ENCODE measurements around the gene CPM. TPM values are rescaled to one million over a fixed set of nuclear protein-coding genes. Genes with fewer than 3 reads are reported as not detected.

The CPM gene
- total RNA-seq, 1 experiment from 2014 or later: 0.89 TPM

- no TSS peak for BruUV-seq (replicated peaks)
- CTCF ChIA-PET: interaction anchor here (0.5 to 1.9 kb wide), 3 partner anchors 64 to 1289 kb away, joined by 3 to 5 read pairs (median 4); no protein-coding TSS in a partner anchor
These were observed 71.1 kb downstream of the CPM start for GRCh38 chr12:68861890-68862289.

GRCh38 chr12:68856510-68856909, 76.5 kb downstream of the CPM start:
- H3K4me3 Mint-ChIP-seq (ENCODE audit: unreplicated experiment): no peak overlapping the region
- BruUV-seq (replicated peaks): no TSS peak
- no peaks in the 10 kb centered on the region for H3K9me3 Mint-ChIP-seq (ENCODE audit: unreplicated experiment)
- POLR2A ChIA-PET: interaction anchor here (0.8 kb wide), 1 partner anchor 208 kb away, joined by 3 read pairs; no protein-coding TSS in a partner anchor
- intact Hi-C loops (cut with micrococcal nuclease): no loop called here
- CTCF ChIA-PET: no interaction called here
- H3K36me3 Mint-ChIP-seq (ENCODE audit: insufficient read depth, unreplicated experiment): peaks cover 62% of the 10 kb centered on the region
- no peak overlapping the region for H3K27ac Mint-ChIP-seq (ENCODE audit: low read depth, unreplicated experiment)
- TF ChIP-seq CTCF (IDR thresholded peaks at IDR 0.05; ENCODE audit: unreplicated experiment): no peak
- H3K4me1 Mint-ChIP-seq (ENCODE audit: insufficient read depth, unreplicated experiment): no peaks in the 10 kb centered on the region
- no peaks in the 10 kb centered on the region for H3K27me3 Mint-ChIP-seq (ENCODE audit: insufficient read depth, unreplicated experiment)
- DNase-seq (ENCODE audit: unreplicated experiment): no peak

More at GRCh38 chr12:68861890-68862289, 71.1 kb downstream of the CPM start:
- POLR2A ChIA-PET: no interaction called here
- Mint-ChIP-seq H3K27me3 (ENCODE audit: insufficient read depth, unreplicated experiment) (no peaks in the 10 kb centered on the region), H3K4me1 (ENCODE audit: insufficient read depth, unreplicated experiment) (no peaks in the 10 kb centered on the region), H3K27ac (ENCODE audit: low read depth, unreplicated experiment) (no peak overlapping the region), H3K9me3 (ENCODE audit: unreplicated experiment) (no peaks in the 10 kb centered on the region), H3K36me3 (ENCODE audit: insufficient read depth, unreplicated experiment) (peaks cover 32% of the 10 kb centered on the region), H3K4me3 (ENCODE audit: unreplicated experiment) (no peak overlapping the region)
- TF ChIP-seq CTCF (IDR thresholded peaks at IDR 0.05; ENCODE audit: unreplicated experiment): no peak
- no peak for DNase-seq (ENCODE audit: unreplicated experiment)
- intact Hi-C loops (cut with micrococcal nuclease): loop anchor here (5.0 kb wide), 1 partner anchor 390 kb away; no protein-coding TSS in a partner anchor

- H3K4me3 Mint-ChIP-seq (ENCODE audit: unreplicated experiment): no peak overlapping the region
- CTCF ChIA-PET: no interaction called here
- peaks cover 61% of the 10 kb centered on the region for H3K36me3 Mint-ChIP-seq (ENCODE audit: insufficient read depth, unreplicated experiment)
- no TSS peak for BruUV-seq (replicated peaks)
- H3K27me3 Mint-ChIP-seq (ENCODE audit: insufficient read depth, unreplicated experiment): no peaks in the 10 kb centered on the region
- no peak for TF ChIP-seq CTCF (IDR thresholded peaks at IDR 0.05; ENCODE audit: unreplicated experiment)
- POLR2A ChIA-PET: interaction anchor here (0.6 kb wide), 1 partner anchor 243 kb away, joined by 5 read pairs; no protein-coding TSS in a partner anchor
- intact Hi-C loops (cut with micrococcal nuclease): no loop called here
- H3K4me1 Mint-ChIP-seq (ENCODE audit: insufficient read depth, unreplicated experiment): no peaks in the 10 kb centered on the region
- no peak for DNase-seq (ENCODE audit: unreplicated experiment)
- no peak overlapping the region for H3K27ac Mint-ChIP-seq (ENCODE audit: low read depth, unreplicated experiment)
- H3K9me3 Mint-ChIP-seq (ENCODE audit: unreplicated experiment): no peaks in the 10 kb centered on the region
These were observed 77.2 kb downstream of the CPM start for GRCh38 chr12:68855771-68856170.

- no peaks in the 10 kb centered on the region for H3K4me1 Mint-ChIP-seq (ENCODE audit: insufficient read depth, unreplicated experiment)
- no peak for TF ChIP-seq CTCF (IDR thresholded peaks at IDR 0.05; ENCODE audit: unreplicated experiment)
- H3K27ac Mint-ChIP-seq (ENCODE audit: low read depth, unreplicated experiment): no peak overlapping the region
- ChIA-PET POLR2A (interaction anchor here (0.6 to 0.7 kb wide), 2 partner anchors 244 to 780 kb away, joined by 3 to 5 read pairs; no protein-coding TSS in a partner anchor), CTCF (no interaction called here)
- no peak for DNase-seq (ENCODE audit: unreplicated experiment)
- no peaks in the 10 kb centered on the region for H3K9me3 Mint-ChIP-seq (ENCODE audit: unreplicated experiment)
- no peaks in the 10 kb centered on the region for H3K27me3 Mint-ChIP-seq (ENCODE audit: insufficient read depth, unreplicated experiment)
- intact Hi-C loops (cut with micrococcal nuclease): no loop called here
- no TSS peak for BruUV-seq (replicated peaks)
- H3K36me3 Mint-ChIP-seq (ENCODE audit: insufficient read depth, unreplicated experiment): peaks cover 66% of the 10 kb centered on the region
- no peak overlapping the region for H3K4me3 Mint-ChIP-seq (ENCODE audit: unreplicated experiment)
These were observed 77.9 kb downstream of the CPM start for GRCh38 chr12:68855111-68855510.
